ENCODE results near the gene ZNF664.
"Not testable (repeated sequence)": the region's sequence is repeated elsewhere in the genome, so short reads cannot be mapped to it uniquely, and the experiment has no call there.

The ZNF664 gene

DNA sequence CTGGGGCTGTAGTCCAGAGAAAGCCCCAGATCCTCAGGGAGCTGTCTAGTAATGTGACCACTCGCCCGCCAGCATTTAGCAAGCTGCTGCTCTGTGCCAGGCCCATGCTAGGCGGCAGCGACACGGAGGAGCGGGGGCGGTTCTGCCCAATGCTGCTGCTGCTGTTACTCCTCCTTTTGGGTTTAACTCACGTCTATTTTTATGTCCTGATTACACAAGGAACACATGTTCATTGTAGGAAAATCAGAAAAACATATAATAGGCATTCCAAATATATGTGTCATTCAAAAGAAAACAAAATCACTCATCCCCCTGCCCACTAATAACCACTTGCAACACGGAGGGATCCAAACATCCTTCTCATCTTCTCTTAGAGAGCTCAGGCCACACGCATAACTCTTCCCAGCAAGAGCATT lies 30.8 kb upstream of the ZNF664 start:
- no peak for DNase-seq

DNA sequence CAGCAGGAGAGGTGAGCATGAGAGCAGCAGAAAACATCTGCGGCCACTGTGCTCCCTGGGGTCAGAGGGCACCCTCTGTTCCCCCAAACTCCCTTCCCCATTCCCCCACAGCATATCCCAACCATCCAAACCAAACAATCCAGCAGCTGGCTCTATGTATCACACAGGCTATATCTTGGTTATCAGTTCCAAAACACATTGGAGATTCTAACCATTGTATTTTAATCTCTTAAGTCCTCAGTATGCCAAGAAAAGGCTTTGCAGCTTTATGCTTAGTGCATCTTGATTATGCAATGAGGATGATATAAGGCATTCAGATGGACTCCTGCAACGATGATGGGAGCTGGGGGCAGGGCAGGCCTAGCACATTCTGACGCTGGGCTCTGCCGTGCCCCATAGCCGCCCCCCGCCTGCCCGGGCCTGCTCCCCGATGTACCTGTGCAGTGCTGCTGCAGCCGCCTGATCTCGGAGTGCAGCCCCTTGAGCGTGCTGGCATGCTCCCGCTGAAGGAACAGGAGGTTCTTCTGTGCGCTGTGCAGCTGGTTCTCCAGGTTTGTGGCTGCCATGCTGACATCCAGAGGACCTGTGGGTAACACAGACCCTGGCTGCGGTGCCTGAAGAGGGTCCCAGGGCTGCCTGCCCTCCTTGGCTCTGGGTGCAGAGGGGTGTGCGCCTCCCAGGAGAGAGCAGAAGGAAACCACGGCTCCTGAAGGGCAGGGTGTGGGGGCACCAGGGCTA lies 29.9 kb upstream of the ZNF664 start:
- DNase-seq = peak; percentile 26

DNA sequence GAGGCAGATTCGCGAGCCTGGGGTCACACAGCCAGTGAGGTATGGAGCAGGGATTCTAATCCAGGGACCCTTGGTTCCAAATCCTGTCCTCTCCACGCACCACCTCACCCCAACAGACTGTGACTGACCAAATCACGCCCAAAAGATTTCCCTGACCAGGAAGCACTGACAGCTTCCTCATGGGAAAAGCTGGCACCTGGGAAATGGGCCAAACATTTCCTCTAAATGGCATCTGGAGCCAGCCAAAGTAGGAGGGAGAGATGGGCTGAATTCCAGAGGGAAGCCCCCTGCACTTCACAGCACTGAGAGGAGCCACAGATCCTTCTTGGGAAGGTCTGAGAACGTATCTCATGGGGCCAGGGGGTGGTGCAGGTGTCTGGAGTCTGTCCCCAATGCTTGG lies 29.2 kb upstream of the ZNF664 start:
- peak; percentile 28 for DNase-seq

DNA sequence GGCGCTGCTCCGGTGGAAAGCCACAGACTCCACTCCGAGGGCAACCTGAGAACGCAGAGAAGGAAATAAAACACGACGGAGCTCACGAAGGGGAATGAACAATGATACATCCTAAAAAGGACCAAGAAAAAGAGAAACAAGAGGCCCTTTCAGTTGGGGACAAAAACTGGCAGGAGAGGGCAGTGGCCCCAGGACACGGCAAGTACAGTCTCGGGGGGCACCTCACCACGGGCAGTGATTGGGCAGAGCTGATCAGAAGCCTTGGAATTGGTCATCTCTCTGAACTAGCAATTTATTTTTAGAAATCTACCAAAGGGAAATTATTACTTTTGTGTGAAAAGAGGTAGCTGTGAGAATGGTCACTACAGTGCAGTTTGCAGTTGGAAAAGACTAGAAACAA lies 28.3 kb upstream of the ZNF664 start:
- DNase-seq = peak; percentile 40

DNA sequence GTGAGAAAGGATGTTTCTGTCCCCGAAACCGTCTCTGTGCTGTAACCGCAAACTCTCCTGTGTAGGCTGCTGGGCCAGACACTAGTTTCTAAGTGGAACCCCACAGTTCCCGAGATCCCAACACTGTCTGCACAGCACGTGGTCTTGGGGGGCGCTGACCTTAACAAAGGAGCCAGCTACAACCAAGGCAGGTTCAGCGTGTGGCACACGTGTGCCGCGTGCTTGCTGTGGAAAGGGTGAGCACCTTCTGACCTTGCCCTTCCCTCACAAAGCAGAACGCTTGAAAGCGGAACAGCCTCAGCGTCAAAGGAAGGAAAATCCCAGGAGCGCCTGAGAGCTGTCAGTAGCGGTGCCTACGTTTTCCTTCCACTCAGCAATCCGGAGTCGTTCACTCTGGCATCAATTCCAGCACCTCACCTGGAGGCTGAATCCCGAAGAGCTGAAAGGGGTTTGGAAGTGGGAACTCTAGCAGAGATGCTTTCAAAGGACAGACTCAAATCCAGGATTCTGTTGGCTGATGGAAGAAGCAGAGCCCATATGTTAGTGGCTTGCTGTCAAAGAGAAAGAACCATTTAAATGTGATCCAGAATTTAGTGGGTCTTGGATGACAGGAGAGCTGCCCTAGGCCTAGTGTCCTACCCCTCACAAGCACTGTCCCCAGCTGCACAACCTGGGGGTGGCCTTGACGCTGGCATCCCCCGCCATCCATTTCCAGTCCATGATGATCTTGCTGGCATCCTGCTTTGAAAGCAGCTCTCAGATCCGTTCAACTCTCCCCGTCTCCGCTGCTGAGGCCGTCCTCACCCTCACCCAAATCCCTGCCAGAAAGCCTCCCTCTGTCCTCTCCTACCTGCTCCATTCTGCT lies 27.5 kb upstream of the ZNF664 start:
- peak; percentile 30 for DNase-seq

DNA sequence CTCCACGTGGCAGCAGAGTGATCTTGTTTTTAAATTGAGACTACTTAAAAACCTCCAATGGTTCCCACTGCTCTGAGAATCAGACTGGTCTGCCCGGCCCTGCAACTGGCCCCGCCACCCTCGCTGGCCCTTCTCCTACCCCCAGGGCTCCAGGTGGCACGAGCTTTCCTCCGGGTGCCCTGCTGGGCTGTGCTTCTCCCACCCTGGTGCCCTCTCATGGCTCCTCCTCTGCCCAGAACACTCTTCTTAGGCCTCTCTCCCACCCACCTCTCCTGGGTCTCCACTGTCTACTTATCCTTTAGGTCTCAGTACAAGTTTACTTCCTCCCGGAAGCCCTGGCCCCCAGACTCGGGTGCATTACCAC lies 26.9 kb upstream of the ZNF664 start:
- peak; percentile 43 for DNase-seq

DNA sequence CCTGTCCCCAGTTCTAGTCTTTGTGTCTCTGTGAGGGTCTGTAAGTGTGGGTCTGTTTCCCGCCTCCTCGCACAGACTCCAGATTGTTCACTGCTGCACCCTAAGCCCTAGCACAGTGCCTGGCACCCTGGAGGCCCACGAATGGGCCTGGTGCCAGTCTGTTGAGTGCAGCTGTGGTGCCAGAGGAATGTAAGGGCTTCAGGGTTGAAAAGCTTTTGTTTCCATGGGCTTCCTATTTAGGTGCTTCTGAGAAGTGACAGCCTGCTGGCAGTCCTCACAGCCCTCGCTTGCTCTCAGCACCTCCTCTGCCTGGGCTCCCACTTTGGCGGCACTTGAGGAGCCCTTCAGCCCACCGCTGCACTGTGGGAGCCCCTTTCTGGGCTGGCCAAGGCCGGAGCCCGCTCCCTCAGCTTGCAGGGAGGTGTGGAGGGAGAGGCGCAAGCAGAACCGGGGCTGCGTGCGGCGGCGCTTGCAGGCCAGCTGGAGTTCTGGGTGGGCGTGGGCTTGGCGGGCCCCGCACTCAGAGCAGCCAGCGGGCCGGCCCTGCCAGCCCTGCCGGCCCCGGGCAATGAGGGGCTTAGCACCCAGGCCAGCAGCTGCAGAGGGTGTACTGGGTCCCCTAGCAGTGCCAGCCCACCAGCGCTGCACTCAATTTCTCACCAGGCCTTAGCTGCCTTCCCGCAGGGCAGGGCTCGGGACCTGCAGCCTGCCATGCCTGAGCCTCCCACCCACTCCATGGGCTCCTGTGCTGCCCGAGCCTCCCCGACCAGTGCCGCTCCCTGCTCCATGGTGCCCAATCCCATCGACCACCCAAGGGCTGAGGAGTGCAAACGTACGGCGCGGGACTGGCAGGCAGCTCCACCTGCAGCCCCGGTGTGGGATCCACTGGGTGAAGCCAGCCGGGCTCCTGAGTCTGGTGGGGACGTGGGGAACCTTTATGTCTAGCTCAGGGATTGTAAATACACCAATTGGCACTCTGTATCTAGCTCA lies 26.2 kb upstream of the ZNF664 start:
- DNase-seq = peak; percentile 32

DNA sequence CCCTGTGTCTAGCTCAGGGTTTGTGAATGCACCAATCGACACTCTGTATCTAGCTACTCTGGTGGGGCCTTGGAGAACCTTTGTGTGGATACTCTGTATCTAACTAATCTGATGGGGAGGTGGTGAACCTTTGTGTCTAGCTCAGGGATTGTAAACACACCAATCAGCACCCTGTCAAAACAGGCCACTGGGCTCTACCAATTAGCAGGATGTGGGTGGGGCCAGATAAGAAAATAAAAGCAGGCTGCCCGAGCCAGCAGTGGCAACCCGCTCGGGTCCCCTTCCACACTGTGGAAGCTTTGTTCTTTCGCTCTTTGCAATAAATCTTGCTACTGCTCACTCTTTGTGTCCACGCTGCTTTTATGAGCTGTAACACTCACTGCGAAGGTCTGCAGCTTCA lies 25.5 kb upstream of the ZNF664 start:
- DNase-seq = not testable (repeated sequence)

DNA sequence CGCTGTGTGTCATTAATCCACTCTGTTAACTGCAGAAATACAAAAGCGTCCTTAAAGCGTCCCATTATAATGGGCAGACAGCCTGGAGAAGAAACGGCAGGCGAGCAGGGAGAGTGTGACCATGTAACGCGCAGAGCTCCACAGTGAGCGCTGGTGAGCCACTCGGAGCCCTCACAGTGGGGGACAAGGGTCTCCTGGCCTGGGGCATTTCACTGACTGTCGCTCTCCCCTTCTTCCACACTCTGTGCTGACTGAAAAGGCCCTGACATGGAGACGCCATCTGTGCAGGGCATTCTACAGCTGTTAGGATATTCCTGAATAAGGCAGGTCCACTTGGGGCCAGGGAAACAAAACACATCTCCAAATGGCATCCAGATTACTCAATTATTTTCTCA lies 24.6 kb upstream of the ZNF664 start:
- DNase-seq = peak; percentile 37

DNA sequence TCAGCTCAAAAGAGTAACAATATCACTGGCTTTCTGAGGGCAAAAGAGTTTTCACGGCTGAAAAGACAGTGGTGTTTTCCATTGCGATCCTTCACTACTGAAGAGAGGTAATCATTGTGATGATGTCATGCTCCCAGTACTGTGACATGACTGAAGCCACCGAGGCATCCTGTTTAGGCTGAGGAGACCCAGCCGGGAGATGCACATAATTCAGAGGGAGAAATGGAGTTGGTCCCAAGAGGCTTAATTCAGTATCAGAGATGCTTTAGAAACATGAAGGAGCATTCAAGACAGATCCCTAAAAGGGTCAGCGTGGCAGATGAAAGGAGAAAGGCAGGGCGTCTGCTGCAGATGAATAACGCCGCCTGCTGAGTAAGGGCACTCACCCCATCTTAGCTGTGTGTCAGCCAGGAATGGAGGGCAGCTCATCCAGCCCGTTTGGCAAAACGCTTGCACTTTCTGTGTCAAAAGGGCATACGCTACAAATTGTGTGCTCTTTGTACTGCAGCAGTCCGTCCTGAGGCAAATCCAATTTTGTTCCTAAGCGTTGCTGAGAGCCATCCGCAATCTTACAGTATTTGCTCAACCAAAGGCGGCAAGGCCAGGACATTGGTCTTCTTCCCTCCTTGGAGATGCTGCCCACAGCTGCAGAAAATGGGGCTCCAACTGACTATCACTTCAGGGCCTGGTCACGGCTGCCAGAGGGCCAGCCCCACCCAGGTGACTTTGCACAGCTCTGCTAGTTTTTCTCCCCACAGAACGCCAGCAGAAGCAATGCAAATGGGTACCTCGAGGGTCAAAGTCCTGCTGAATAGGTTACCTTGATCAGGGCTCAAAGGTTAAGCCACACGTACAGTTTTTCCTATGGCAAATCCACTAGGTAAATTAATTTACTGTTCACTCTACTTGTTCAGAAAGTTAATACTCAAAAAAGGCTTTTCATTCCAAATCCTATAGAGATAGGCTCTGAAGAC lies 23.9 kb upstream of the ZNF664 start:
- peak; percentile 35 for DNase-seq

DNA sequence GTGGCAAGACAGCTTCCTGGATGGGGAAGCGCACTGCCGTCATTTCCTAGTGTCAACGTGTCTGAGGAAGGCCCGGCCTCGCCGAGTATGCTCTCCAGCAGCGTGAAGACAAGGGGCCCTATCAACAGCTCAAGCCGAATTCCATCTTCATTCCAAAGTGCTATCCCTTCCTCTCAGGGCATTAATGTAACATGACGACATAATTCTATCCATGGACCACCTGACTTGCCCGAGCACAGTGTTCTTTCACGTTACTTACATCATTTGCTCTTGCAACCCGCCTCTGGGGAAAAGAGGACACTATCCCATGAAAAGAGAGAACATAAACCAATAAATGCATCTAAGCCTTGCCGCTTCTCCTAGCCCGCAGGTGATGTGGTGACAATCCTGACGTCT lies 23.2 kb upstream of the ZNF664 start:
- DNase-seq = peak; percentile 15

DNA sequence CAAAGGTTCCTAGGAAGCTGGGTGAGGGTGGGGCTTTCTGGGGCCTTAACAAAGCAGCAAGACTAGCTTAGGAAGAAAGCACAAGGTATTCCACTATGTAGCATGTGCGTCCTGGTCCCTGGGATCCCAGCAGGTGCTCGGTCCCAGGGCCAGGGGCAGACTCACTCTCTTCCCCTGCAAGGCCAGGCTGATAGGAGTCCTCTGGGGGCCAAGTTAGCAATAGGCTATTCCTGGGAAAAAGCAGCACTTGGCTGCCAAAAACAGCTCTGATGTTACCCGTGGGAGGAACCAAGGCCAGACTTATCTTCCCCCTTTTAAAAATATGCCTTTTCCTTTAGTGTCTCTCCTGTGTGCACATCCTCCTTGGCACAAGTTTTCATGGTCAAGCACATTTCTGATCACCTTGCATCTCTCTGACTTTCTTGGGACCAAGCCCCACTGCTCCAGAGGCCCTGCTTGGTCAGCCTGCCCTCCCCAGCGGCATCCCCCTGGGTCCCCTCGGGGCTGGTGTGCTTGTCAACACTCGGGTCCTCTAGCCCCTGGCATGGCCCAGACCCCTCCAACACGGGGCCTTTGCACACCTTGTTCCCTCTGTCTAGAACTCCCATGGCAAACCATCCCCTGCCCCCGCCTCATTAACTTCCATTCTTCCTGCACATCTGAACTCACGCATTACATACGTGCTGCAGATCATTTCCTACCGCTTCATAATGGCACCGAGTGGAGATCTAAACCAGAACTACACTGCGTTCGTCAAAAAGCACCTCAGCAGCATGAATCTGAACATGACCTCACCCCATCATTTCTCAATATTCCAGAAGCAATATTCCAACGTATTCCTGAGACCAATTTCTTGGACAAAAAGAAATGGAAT lies 22.3 kb upstream of the ZNF664 start:
- DNase-seq = peak; percentile 45

DNA sequence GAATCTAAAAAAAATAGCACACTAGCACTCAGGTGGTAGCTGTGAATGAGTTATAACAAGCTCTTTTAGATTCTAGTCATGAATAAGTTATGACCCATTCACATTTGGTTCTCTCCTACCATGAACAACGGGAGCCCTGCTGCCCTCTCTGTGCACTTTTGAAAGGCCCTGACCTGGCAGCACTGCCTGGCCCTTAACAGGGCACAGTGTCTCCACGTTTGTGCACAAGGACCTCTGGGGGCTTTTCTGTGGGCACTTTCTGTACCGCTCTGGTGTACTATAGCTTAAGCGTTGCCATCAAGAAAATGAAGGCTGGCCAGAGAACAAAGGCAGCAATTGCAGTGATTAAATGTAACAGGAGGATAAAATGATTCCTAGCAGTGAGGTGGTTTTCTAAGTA lies 21.5 kb upstream of the ZNF664 start:
- peak; percentile 28 for DNase-seq

DNA sequence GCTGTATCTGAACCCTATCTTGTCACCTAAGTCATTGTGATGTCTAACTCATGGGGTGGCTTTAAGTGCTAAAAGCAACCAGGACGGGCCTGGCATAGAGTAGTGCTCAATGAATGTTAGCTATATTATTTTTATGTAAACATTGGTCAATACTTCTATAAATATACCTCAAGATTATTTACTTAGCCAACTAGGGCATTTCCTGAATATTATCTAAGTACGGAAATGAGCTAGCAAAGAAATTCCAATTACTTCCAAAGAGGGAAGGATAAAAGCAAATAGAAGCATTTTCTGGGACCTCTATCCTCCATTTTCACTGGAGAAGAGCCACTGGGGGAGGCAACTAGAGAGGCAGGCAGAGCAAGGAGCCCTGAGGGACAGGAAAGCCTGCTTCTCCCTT lies 21.0 kb upstream of the ZNF664 start:
- peak; percentile 9 for DNase-seq

DNA sequence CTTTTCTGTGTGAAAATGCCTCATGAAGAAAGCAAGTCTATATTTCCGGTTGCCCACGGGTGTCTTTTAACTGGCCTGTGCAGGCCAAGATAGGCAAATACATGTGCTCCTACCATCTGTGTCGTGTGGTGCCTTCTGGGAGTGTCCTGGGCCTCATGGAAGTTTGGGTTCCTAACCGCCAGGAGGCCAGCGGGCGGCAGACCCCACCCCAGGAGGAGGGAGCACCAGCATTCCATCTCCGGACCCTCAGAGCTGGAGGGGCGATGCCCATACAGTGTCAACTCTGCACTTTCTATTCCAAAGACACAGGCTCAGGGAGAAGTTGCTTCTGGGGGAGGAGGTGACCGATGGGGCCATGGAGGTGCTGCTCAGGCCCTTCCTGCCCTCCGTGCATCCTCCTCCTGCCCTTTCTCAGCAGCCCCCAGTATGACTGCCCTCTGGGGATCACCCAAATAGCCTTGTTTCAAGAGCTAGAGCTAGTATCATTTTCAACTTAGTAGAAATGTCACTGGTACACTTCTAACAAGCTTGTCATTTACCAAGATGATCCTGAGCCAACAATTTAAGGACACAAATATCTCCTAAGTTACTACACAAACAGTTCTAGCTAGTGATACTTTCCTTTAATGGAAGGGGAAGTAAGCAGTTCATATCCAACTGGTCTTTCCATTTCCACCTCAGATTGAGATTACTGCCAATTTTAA lies 18.2 kb upstream of the ZNF664 start:
- peak; percentile 5 for DNase-seq

DNA sequence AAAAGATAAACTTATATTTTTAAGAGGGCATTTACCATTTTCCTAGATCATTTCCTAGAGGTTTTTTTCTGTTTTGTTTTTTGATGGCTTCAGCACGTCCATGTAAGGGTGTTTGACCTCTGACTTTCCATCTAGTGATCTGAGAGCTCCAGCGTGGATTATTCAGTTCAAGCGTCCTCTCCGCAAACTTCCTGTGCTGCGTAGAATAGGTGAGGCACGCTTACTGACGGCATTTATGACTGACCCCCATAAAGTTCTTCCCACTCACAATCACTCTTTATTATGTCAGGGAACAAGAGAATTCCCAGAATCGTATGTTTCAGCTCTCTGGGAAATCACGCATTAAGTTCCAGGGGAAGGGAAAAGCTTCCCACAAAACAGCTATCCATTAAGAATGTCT lies 16.8 kb upstream of the ZNF664 start:
- DNase-seq = no peak

DNA sequence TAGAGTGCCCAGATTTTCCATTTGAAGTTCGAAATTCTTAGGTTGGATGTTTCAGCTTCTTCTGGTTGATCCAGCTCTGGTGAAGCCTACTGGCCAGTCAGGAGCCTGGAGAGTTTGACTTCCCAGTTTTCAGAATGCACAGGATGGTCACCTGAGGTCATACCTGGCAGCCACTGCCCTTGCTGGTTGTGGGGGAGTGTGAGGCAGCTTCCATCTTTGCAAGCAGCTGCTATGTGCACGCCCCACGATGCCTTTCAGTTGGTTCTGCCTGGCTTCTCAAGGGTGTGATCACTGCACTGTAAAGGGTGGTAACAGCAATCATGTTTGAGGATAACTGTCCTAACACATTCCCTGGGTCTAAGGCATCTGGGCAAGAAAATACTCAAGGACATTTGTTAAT lies 15.8 kb upstream of the ZNF664 start:
- DNase-seq = peak; percentile 24

DNA sequence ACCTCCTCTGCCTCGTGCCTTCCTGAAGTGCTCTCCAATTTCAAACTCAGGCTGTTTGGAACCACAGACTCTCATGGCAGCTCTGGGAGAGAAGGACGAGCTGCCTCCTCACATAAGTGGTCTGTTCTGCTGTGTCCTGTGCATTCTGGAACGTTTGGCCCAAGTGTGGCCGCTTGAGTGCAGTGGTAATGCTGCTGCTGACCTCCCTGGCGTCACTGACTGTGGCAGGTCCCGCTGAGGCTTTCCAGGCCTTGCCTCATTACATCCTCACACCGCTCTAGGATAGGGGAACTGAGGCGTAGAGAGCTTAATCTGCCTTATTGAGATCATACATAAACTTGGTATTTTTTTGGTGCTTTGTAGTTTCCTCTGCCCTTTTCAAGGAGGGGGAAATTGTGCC lies 14.6 kb upstream of the ZNF664 start:
- DNase-seq = peak; percentile 37

DNA sequence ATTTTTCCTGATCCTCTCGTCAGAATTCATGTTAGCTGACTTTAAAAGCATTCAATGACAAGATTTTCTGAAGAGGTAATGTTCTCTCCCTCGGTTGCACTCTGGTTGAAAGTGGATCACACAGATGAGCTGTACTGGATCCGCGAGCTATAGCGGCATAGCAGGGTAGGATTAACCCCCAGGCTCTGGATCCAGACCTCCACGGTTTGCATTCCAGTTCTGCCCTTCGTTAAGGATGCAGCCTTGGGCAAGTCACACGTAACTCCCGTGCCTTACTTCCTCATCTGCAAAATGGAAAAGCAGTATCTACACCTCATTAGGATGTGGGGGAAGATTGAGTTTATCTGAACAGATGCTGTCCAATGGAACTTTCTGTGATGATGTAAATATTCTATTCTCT lies 14.1 kb upstream of the ZNF664 start:
- no peak for DNase-seq
